Endothelial cell (in vitro differentiated cells): ENCODE measurements around the gene KRTAP12-2. TPM values are rescaled to one million over a fixed set of nuclear protein-coding genes. Genes with fewer than 3 reads are reported as not detected.
"Not testable (repeated sequence)": the region's sequence is repeated elsewhere in the genome, so short reads cannot be mapped to it uniquely, and the experiment has no call there.

Experiments used
- DNase-seq: peaks from one replicate; pipeline ENCODE4 v3.0.0; 2021; ENCODE audit warnings: low spot score
- H3K27ac Mint-ChIP-seq: one replicate; pipeline ENCODE4 v1.8.0; 2021; ENCODE audit warnings: mixed read lengths, inconsistent platforms; ENCODE audit not compliant: unreplicated experiment
- H3K27me3 Mint-ChIP-seq: one replicate; pipeline ENCODE4 v1.8.0; 2021; ENCODE audit warnings: mild to moderate bottlenecking, moderate library complexity, mixed read lengths, inconsistent platforms; ENCODE audit not compliant: unreplicated experiment
- H3K36me3 Mint-ChIP-seq: one replicate; pipeline ENCODE4 v1.8.0; 2021; ENCODE audit warnings: mild to moderate bottlenecking, low read depth, mixed read lengths, inconsistent platforms; ENCODE audit not compliant: unreplicated experiment
- H3K4me1 Mint-ChIP-seq: one replicate; pipeline ENCODE4 v1.8.0; 2021; ENCODE audit warnings: mild to moderate bottlenecking, mixed read lengths, inconsistent platforms; ENCODE audit not compliant: unreplicated experiment
- H3K4me3 Mint-ChIP-seq: one replicate; pipeline ENCODE4 v1.8.0; 2021; ENCODE audit warnings: mild to moderate bottlenecking, mixed read lengths, inconsistent platforms; ENCODE audit not compliant: unreplicated experiment
- H3K9me3 Mint-ChIP-seq: one replicate; pipeline ENCODE4 v1.8.0; 2021; ENCODE audit warnings: mixed read lengths, inconsistent platforms; ENCODE audit not compliant: unreplicated experiment
- CTCF ChIP-seq: fragments of 200-600 bp; sonication (generic); IDR thresholded peaks from one replicate; pipeline ENCODE4 v1.5.0; 2021; ENCODE audit warnings: antibody characterized with exemption; ENCODE audit not compliant: unreplicated experiment
- total RNA-seq: library from RNA; stranded (reverse); fragmentation: NEBNext Ultra II Directional; extraction: Animal tissue kit (Norgen Biotek cat#: 25700); gene quantifications from one replicate; pipeline ENCODE4 v1.2.1, GENCODE V29; 2021; ENCODE audit not compliant: unreplicated experiment

Gene KRTAP12-2
- total RNA-seq, 1 donor from 2014 or later: not detected

GRCh38 chr21:44699502-44700001, 32.8 kb upstream of the KRTAP12-2 start:
- Mint-ChIP-seq H3K4me3 (no peak overlapping the region), H3K27me3 (peaks cover 11% of the 10 kb centered on the region), H3K36me3 (no peaks in the 10 kb centered on the region), H3K4me1 (peaks cover 2% of the 10 kb centered on the region), H3K9me3 (no peaks in the 10 kb centered on the region), H3K27ac (no peak overlapping the region)
- no peak for TF ChIP-seq CTCF
- DNase-seq: no peak

GRCh38 chr21:44697811-44698734, 31.3 kb upstream of the KRTAP12-2 start:
- Mint-ChIP-seq H3K4me3 (no peak overlapping the region), H3K9me3 (no peaks in the 10 kb centered on the region), H3K27me3 (peaks cover 10% of the 10 kb centered on the region), H3K4me1 (peaks cover 2% of the 10 kb centered on the region), H3K27ac (no peak overlapping the region), H3K36me3 (no peaks in the 10 kb centered on the region)
- no peak for TF ChIP-seq CTCF
- no peak for DNase-seq

GRCh38 chr21:44697172-44697810, 30.6 kb upstream of the KRTAP12-2 start, which contains the start of gene KRTAP10-12:
TSS of gene KRTAP10-12 (plus strand) at chr21:44697172. CDS start at chr21:44697202, 30 bp downstream.
- peak within 1 kb of the TSS; percentile 7 for H3K27ac Mint-ChIP-seq
- not testable (repeated sequence) for H3K4me1 Mint-ChIP-seq, H3K9me3 Mint-ChIP-seq, H3K36me3 Mint-ChIP-seq, DNase-seq, H3K4me3 Mint-ChIP-seq
- H3K27me3 Mint-ChIP-seq: peaks cover 10% of the 10 kb centered on the region

GRCh38 chr21:44696572-44696971, 29.8 kb upstream of the KRTAP12-2 start:
- no peaks in the 10 kb centered on the region for H3K9me3 Mint-ChIP-seq
- peaks cover 7% of the 10 kb centered on the region for H3K27me3 Mint-ChIP-seq
- no peak for DNase-seq
- no peak overlapping the region for H3K4me3 Mint-ChIP-seq
- peak overlapping the region; percentile 7 for H3K27ac Mint-ChIP-seq
- TF ChIP-seq CTCF: no peak
- H3K4me1 Mint-ChIP-seq: peaks cover 2% of the 10 kb centered on the region
- H3K36me3 Mint-ChIP-seq: no peaks in the 10 kb centered on the region

- peaks cover 7% of the 10 kb centered on the region for H3K27me3 Mint-ChIP-seq
- H3K4me3 Mint-ChIP-seq: peak overlapping the region; percentile 18
- no peak overlapping the region for H3K27ac Mint-ChIP-seq
- no peaks in the 10 kb centered on the region for H3K9me3 Mint-ChIP-seq
- TF ChIP-seq CTCF: no peak
- peaks cover 2% of the 10 kb centered on the region for H3K4me1 Mint-ChIP-seq
- H3K36me3 Mint-ChIP-seq: no peaks in the 10 kb centered on the region
- DNase-seq: no peak
Measured at GRCh38 chr21:44695641-44696040, 28.9 kb upstream of the KRTAP12-2 start.
